IMR-90 (cell line): ENCODE results near the gene ERG.

ENCODE experiments used
- BHLHE40 ChIP-seq: fragments of 150-350 bp; IDR thresholded peaks from 2 replicates; pipeline ENCODE4 v1.6.1; 2016; ENCODE audit warnings: mild to moderate bottlenecking, low read depth, low read length
- CEBPB ChIP-seq: IDR thresholded peaks from 2 replicates; pipeline ENCODE4 v1.6.1; 2012; ENCODE audit warnings: low read depth, low read length, improper control_type of control experiment
- CHD1 ChIP-seq: IDR thresholded peaks from 2 replicates; pipeline ENCODE4 v1.6.1; 2012; ENCODE audit warnings: low read depth, low read length, improper control_type of control experiment
- FOS ChIP-seq: fragments of 150-350 bp; IDR thresholded peaks from 2 replicates; pipeline ENCODE4 v1.6.1; 2016; ENCODE audit warnings: low read depth, low read length
- MAFK ChIP-seq: IDR thresholded peaks from 2 replicates; pipeline ENCODE4 v1.6.1; 2012; ENCODE audit warnings: low read depth, low read length, improper control_type of control experiment
- MXI1 ChIP-seq: IDR thresholded peaks from 2 replicates; pipeline ENCODE4 v1.6.1; 2012; ENCODE audit warnings: low read depth, mild to moderate bottlenecking, low read length, moderate library complexity, borderline replicate concordance
- POLR2A ChIP-seq: IDR thresholded peaks from 2 replicates; pipeline ENCODE4 v1.6.1; 2012; ENCODE audit warnings: mild to moderate bottlenecking, low read depth, low read length
- RAD21 ChIP-seq: IDR thresholded peaks from 2 replicates; pipeline ENCODE4 v1.6.1; 2012; ENCODE audit warnings: low read length, improper control_type of control experiment
- RCOR1 ChIP-seq: IDR thresholded peaks from 2 replicates; pipeline ENCODE4 v1.6.1; 2012; ENCODE audit warnings: mild to moderate bottlenecking, low read length, improper control_type of control experiment; ENCODE audit not compliant: insufficient replicate concordance
- TF ChIP-seq, protein P1 (sequence below): conservative IDR thresholded peaks from 2 replicates; pipeline ENCODE4 v1.5.1; 2012; ENCODE audit warnings: mild to moderate bottlenecking, low read depth, low read length, improper control_type of control experiment
- TF ChIP-seq, protein P2 (sequence below): fragments of 150-350 bp; IDR thresholded peaks from 2 replicates; pipeline ENCODE4 v1.6.1; 2017; ENCODE audit warnings: mild to moderate bottlenecking, antibody characterized with exemption, low read length, low read depth

DNA sequence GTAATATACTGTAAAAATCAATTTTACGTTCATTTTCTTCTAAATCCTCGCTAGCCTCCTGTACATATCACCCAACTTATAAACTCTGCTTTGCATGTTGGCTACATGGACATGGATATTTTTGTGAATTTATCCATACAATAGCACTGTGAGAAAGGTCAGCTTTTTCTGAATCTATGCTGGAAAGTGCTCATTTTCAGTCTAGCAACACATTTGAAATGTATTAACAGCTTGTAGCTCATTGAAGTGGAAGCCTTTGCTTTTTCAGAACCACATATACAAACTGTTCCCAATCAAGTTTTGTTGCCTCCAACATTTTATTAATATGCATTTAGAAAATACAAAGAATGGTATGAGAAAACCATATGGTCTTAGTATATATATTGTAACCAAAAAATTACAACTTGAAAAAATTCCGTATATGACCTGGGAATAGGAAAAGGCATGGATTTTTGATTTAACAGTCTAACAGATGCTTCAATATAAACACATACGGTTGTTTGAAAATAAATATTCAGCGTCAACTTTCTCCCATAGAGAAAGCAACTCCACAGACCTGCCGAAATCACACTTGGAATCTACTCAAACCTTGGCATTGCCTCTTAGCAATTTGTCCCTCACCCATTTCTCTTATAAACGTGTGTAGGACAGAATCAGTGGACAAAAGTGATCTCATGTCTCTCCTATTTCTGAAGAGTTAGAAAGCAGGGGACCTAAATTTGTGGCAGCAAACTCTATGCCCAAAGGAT is 112.7 kb downstream of the ERG start:
- no peak for TF ChIP-seq RAD21
- TF ChIP-seq, protein P1, sequence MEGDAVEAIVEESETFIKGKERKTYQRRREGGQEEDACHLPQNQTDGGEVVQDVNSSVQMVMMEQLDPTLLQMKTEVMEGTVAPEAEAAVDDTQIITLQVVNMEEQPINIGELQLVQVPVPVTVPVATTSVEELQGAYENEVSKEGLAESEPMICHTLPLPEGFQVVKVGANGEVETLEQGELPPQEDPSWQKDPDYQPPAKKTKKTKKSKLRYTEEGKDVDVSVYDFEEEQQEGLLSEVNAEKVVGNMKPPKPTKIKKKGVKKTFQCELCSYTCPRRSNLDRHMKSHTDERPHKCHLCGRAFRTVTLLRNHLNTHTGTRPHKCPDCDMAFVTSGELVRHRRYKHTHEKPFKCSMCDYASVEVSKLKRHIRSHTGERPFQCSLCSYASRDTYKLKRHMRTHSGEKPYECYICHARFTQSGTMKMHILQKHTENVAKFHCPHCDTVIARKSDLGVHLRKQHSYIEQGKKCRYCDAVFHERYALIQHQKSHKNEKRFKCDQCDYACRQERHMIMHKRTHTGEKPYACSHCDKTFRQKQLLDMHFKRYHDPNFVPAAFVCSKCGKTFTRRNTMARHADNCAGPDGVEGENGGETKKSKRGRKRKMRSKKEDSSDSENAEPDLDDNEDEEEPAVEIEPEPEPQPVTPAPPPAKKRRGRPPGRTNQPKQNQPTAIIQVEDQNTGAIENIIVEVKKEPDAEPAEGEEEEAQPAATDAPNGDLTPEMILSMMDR: no peak
- no peak for TF ChIP-seq POLR2A
- no peak for TF ChIP-seq RCOR1
- no peak for TF ChIP-seq CHD1
- no peak for TF ChIP-seq MAFK
- TF ChIP-seq BHLHE40: no peak
- TF ChIP-seq FOS: no peak
- TF ChIP-seq CEBPB: no peak
- TF ChIP-seq, protein P2, sequence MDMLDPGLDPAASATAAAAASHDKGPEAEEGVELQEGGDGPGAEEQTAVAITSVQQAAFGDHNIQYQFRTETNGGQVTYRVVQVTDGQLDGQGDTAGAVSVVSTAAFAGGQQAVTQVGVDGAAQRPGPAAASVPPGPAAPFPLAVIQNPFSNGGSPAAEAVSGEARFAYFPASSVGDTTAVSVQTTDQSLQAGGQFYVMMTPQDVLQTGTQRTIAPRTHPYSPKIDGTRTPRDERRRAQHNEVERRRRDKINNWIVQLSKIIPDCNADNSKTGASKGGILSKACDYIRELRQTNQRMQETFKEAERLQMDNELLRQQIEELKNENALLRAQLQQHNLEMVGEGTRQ: no peak
- TF ChIP-seq MXI1: no peak
